GM23248 (cell line): ENCODE measurements around the gene TBX5. TPM values are rescaled to one million over a fixed set of nuclear protein-coding genes. Genes with fewer than 3 reads are reported as not detected.
A peak's percentile ranks its signal among the peaks of the same experiment; 100 is the strongest.

Source experiments
- DNase-seq: peaks from one replicate; pipeline ENCODE4 v3.0.0-alpha.2; 2015
- H2AFZ ChIP-seq: fragments of 200-600 bp; sonication (generic); 2 replicates; pipeline ENCODE4 v1.6.1; 2016; ENCODE audit warnings: antibody characterized with exemption
- H3F3A ChIP-seq: fragments of 200-600 bp; sonication (generic); 2 replicates; pipeline ENCODE4 v1.6.1; 2016; ENCODE audit warnings: mild to moderate bottlenecking, antibody characterized with exemption, mixed run types; ENCODE audit not compliant: insufficient read depth
- H3K27ac ChIP-seq: fragments of 200-600 bp; sonication (generic); 2 replicates; pipeline ENCODE4 v1.5.1; 2016; ENCODE audit warnings: mild to moderate bottlenecking
- H3K27me3 ChIP-seq: fragments of 200-600 bp; sonication (generic); replicated peaks from 2 replicates; pipeline ENCODE4 v1.6.1; 2016; ENCODE audit warnings: mild to moderate bottlenecking; ENCODE audit not compliant: insufficient read depth
- H3K36me3 ChIP-seq: fragments of 200-600 bp; sonication (generic); 2 replicates; pipeline ENCODE4 v1.6.1; 2016; ENCODE audit warnings: low read depth, mild to moderate bottlenecking
- H3K4me1 ChIP-seq: fragments of 200-600 bp; sonication (generic); 2 replicates; pipeline ENCODE4 v1.6.1; 2016; ENCODE audit warnings: mild to moderate bottlenecking; ENCODE audit not compliant: insufficient read depth
- H3K4me2 ChIP-seq: fragments of 200-600 bp; sonication (generic); one replicate; pipeline ENCODE4 v1.6.1; 2016; ENCODE audit warnings: mild to moderate bottlenecking; ENCODE audit not compliant: unreplicated experiment
- H3K4me3 ChIP-seq: fragments of 200-600 bp; sonication (generic); 2 replicates; pipeline ENCODE4 v1.5.1; 2016; ENCODE audit warnings: mild to moderate bottlenecking
- H3K79me2 ChIP-seq: fragments of 200-600 bp; sonication (generic); 2 replicates; pipeline ENCODE4 v1.6.1; 2016; ENCODE audit warnings: mild to moderate bottlenecking; ENCODE audit not compliant: insufficient read depth
- H3K9ac ChIP-seq: fragments of 200-600 bp; sonication (generic); 2 replicates; pipeline ENCODE4 v1.6.1; 2016; ENCODE audit warnings: mild to moderate bottlenecking
- H3K9me2 ChIP-seq: fragments of 200-600 bp; sonication (generic); 2 replicates; pipeline ENCODE4 v1.6.1; 2016; ENCODE audit warnings: mixed run types, mild to moderate bottlenecking, moderate library complexity; ENCODE audit not compliant: insufficient read depth
- H3K9me3 ChIP-seq: fragments of 200-600 bp; sonication (generic); one replicate; pipeline ENCODE4 v1.6.1; 2017; ENCODE audit warnings: low read depth
- H4K20me1 ChIP-seq: fragments of 200-600 bp; sonication (generic); 2 replicates; pipeline ENCODE4 v1.6.0; 2016; ENCODE audit not compliant: insufficient read depth
- EZH2 ChIP-seq: fragments of 200-600 bp; sonication (generic); IDR thresholded peaks from 2 replicates; pipeline ENCODE4 v1.6.1; 2018; ENCODE audit warnings: antibody characterized with exemption, mild to moderate bottlenecking; ENCODE audit not compliant: insufficient read depth, poor library complexity, severe bottlenecking
- EZH2phosphoT487 ChIP-seq: fragments of 200-600 bp; sonication (generic); IDR thresholded peaks from 2 replicates; pipeline ENCODE4 v1.6.1; 2018; ENCODE audit warnings: antibody characterized with exemption, moderate library complexity, mild to moderate bottlenecking, low read depth; ENCODE audit not compliant: insufficient read depth
- WGBS, 2 experiments: methylation state at CpG; one replicate each; pipeline ENCODE4 v1.1.6; 2015 to 2017; ENCODE audit warnings: low lambda C conversion rate in 2 of 2, low coverage in 1 of 2; ENCODE audit errors: missing lambda C conversion rate in 2 of 2; 5-methylcytosine and 5-hydroxymethylcytosine counted together
- in situ Hi-C: fragments of 300-500 bp; cut with MboI; formaldehyde crosslinking; loops from 2 replicates; pipeline ENCODE4 v1.15.0; 2020
- polyA plus RNA-seq: library from polyadenylated mRNA; unstranded; fragments of >200 nt; fragmentation: Nextera tagmentation; extraction: Ambion mirVana; gene quantifications from 2 replicates; pipeline ENCODE4 v1.2.1, GENCODE V29; 2016
- total RNA-seq: library from RNA; depleted of rRNA; stranded (reverse); fragments of >200 nt; shearing (Covaris generic); gene quantifications from 2 replicates; pipeline ENCODE4 v1.2.3, GENCODE V29; 2014

Gene TBX5
- total and polyA plus RNA-seq, 2 experiments from 2014 or later, result 24.5 to 30.0 TPM

DNA sequence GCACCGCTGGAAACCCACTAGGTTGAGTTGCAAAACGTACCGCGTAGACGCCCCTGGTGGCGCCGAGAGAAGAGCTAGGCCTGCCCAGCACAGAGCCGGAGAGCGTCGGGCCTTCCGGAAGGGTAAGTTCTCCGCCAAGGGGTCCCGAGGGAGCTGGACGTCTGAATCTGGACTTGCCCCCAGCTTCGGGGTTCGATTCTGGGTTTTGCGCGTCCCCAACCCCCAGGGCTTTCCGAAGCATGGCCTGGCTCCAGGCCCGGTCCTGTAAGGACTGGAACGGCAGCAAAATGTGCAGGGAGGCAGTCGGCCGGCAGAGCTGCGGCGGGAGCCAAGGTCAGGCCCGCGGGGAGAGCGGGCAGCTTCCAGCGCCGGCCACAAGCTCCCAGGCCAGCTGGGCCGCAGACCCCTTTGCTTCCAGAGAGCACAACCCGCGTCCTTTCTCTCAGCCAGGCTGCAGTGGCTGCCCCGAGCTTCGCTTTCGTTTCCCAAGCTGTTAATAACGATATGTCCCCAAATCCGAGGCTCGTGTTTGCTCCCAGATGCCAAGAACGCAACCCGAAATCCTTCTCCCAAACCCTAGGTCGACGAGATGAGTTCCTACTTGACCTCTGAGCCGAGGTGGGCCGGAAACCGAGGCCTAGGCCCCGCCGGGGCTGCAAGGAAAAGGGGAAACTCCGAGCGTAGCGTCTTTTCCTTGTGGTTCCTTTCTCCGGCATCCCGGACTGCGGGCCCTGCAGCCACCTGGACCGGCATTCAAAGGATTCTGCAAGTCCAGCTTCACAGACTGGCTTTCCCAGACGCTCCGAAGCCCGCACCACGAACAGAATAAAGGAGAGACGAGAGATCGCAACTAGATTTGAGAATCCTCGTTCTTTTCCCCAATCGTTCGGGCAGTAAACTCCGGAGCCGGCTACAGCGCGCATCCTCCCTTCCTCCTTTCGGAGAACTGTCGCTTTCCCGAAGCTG is 3.2 kb upstream of the TBX5 start:
- H3K27me3 ChIP-seq, result no peaks in the 10 kb centered on the region
- 0 to 2% methylated on average over 66 to 71 of the region's 71 CpGs for WGBS, 2 experiments
- H4K20me1 ChIP-seq, result no peaks in the 10 kb centered on the region
- peak overlapping the region; percentile 99 for H3K4me2 ChIP-seq
- H2AFZ ChIP-seq, result peak overlapping the region; percentile 57
- H3K79me2 ChIP-seq, result peaks cover 100% of the 10 kb centered on the region
- in situ Hi-C loops, result loop anchor here (10.0 kb wide), 1 partner anchor 66 kb away; no protein-coding TSS in a partner anchor
- no peaks in the 10 kb centered on the region for H3K9me3 ChIP-seq
- peaks cover 36% of the 10 kb centered on the region for H3K4me1 ChIP-seq
- peak overlapping the region; percentile 95 for H3K9ac ChIP-seq
- H3F3A ChIP-seq, result peaks cover 35% of the 10 kb centered on the region; the same call in 1 of the 2 replicates
- peak; percentile 87 for DNase-seq
- peak overlapping the region; percentile 95 for H3K27ac ChIP-seq
- TF ChIP-seq EZH2, result no peak
- TF ChIP-seq EZH2phosphoT487, result 0 out of 2 replicates have a peak, but pooled peaks have one; percentile 11
- peak overlapping the region; percentile 91 for H3K4me3 ChIP-seq
- H3K36me3 ChIP-seq, result no peaks in the 10 kb centered on the region
- H3K9me2 ChIP-seq, result no peaks in the 10 kb centered on the region

DNA sequence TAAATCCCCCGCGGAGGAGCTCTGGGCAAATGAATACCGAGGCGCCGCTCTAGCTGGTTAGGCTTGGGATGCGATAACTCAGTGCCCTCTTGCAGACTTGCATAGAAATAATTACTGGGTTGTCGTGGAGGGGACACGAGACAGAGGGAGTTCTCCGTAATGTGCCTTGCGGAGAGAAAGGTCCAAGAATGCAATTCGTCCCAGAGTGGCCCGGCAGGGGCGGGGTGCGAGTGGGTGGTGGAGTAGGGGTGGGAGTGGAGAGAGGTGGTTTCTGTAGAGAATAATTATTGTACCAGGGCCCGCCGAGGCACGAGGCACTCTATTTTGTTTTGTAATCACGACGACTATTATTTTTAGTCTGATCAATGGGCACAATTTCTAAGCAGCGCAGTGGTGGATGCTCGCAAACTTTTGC is 2.5 kb upstream of the TBX5 start:
- peak overlapping the region; percentile 57 for H2AFZ ChIP-seq

DNA sequence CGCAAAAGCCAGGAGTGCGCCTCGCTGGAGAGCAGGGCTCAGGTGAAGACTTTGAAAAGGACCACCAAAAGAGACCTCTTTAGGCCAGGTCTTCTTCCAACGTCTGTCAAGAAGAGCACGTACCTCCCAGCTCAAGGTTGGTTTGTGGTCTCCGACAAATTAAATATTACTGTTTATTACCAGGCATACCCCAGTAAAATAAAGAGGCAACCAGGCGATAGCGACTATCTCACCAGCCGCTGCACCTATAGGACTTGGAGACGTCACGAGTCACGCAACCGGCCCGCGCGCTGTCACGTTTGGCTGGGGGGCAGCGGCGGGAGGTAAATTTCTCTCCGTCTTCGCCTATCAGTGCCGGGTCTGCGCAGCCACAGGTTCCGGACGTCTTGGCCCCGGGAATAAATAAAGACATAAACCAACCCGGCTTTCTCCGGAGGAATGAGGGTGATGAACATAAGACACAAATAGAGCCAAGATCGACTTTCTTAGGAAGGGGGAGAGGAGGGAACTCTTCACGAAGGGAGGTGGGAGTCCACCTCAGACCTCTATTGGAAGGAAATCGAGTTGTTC is 2.0 kb upstream of the TBX5 start:
- H3K27me3 ChIP-seq, result no peaks in the 10 kb centered on the region
- H3K4me3 ChIP-seq, result peak overlapping the region; percentile 91
- peak; percentile 89 for DNase-seq
- H3K9ac ChIP-seq, result peak overlapping the region; percentile 95
- H2AFZ ChIP-seq, result peak overlapping the region; percentile 57
- H3K27ac ChIP-seq, result peak overlapping the region; percentile 95
- TF ChIP-seq EZH2 (no peak), EZH2phosphoT487 (no peak)
- WGBS, 2 experiments, result 1% methylated on average over 31 of the region's 31 CpGs
- peaks cover 26% of the 10 kb centered on the region for H3K4me1 ChIP-seq
- in situ Hi-C loops, result loop anchor here (10.0 kb wide), 1 partner anchor 67 kb away; no protein-coding TSS in a partner anchor
- H3F3A ChIP-seq, result peaks cover 35% of the 10 kb centered on the region; the same call in 1 of the 2 replicates
- no peaks in the 10 kb centered on the region for H3K9me3 ChIP-seq
- H3K79me2 ChIP-seq, result peaks cover 100% of the 10 kb centered on the region
- H4K20me1 ChIP-seq, result no peaks in the 10 kb centered on the region
- H3K4me2 ChIP-seq, result peak overlapping the region; percentile 99
- no peaks in the 10 kb centered on the region for H3K9me2 ChIP-seq
- no peaks in the 10 kb centered on the region for H3K36me3 ChIP-seq

More for the DNA sequence above, 2.5 kb upstream of the TBX5 start:
- Histone ChIP-seq H3K79me2 (peaks cover 100% of the 10 kb centered on the region), H3F3A (peaks cover 35% of the 10 kb centered on the region; the same call in 1 of the 2 replicates), H3K9ac (peak overlapping the region; percentile 95), H3K4me3 (peak overlapping the region; percentile 91), H3K9me2 (no peaks in the 10 kb centered on the region), H3K4me2 (peak overlapping the region; percentile 99), H3K9me3 (no peaks in the 10 kb centered on the region), H3K36me3 (no peaks in the 10 kb centered on the region), H3K4me1 (peaks cover 32% of the 10 kb centered on the region), H3K27me3 (no peaks in the 10 kb centered on the region), H4K20me1 (no peaks in the 10 kb centered on the region), H3K27ac (peak overlapping the region; percentile 95)
- 2 to 3% methylated on average over 17 to 21 of the region's 21 CpGs for WGBS, 2 experiments
- in situ Hi-C loops, result loop anchor here (10.0 kb wide), 1 partner anchor 66 kb away; no protein-coding TSS in a partner anchor
- DNase-seq, result peak; percentile 77
- TF ChIP-seq EZH2 (no peak), EZH2phosphoT487 (0 out of 2 replicates have a peak, but pooled peaks have one; percentile 60)
